ENCODE results near the gene PPP1R15A. TPM values are rescaled to one million over a fixed set of nuclear protein-coding genes. Genes with fewer than 3 reads are reported as not detected.
A peak's percentile ranks its signal among the peaks of the same experiment; 100 is the strongest.
"Not testable (repeated sequence)": the region's sequence is repeated elsewhere in the genome, so short reads cannot be mapped to it uniquely, and the experiment has no call there.

The PPP1R15A gene
- total and polyA plus RNA-seq, 5 experiments from 2014 or later, result 17.2 to 59.9 (median 47.3) TPM

- POLR2A ChIA-PET, result no interaction called here
- Mint-ChIP-seq H3K4me3 (no peak overlapping the region), H3K4me1 (peaks cover 11 to 24% (median 12%) of the 10 kb centered on the region in 4 donors), H3K27me3 (no peaks in the 10 kb centered on the region), H3K9me3 (no peaks in the 10 kb centered on the region), H3K36me3 (peaks cover 0 to 5% (median 0%) of the 10 kb centered on the region in 3 donors), H3K27ac (no peak overlapping the region)
- ATAC-seq (no peak), DNase-seq (no peak)
These were observed 31.2 kb upstream of the PPP1R15A start for GRCh38 chr19:48841047-48841446.

GRCh38 chr19:48841571-48841970 lies 30.6 kb upstream of the PPP1R15A start:
- DNase-seq (no peak), ATAC-seq (no peak)
- no peak overlapping the region for H3K4me3 Mint-ChIP-seq
- peaks cover 0 to 5% (median 0%) of the 10 kb centered on the region in 3 donors for H3K36me3 Mint-ChIP-seq
- POLR2A ChIA-PET, result interaction anchor here (0.7 to 1.8 kb wide), 4 partner anchors 30 to 46 kb away, joined by 3 to 7 read pairs (median 4); no protein-coding TSS in a partner anchor
- H3K9me3 Mint-ChIP-seq, result no peaks in the 10 kb centered on the region
- no peaks in the 10 kb centered on the region for H3K27me3 Mint-ChIP-seq
- peaks cover 7 to 19% (median 8%) of the 10 kb centered on the region in 4 donors for H3K4me1 Mint-ChIP-seq
- H3K27ac Mint-ChIP-seq, result no peak overlapping the region

- Mint-ChIP-seq H3K4me3 (no peak overlapping the region), H3K36me3 (peaks cover 0 to 5% (median 2%) of the 10 kb centered on the region in 3 donors), H3K4me1 (peaks cover 2 to 9% (median 2%) of the 10 kb centered on the region in 4 donors), H3K27me3 (no peaks in the 10 kb centered on the region), H3K9me3 (no peaks in the 10 kb centered on the region), H3K27ac (peak overlapping the region in 1 of 10 donors; percentile 0)
- POLR2A ChIA-PET, result interaction anchor here (0.5 to 1.8 kb wide), 10 partner anchors 10 to 197 kb away, joined by 3 to 7 read pairs (median 4); partner anchors contain the start of genes CA11 and DHDH
- ATAC-seq (peak; percentile 63 to 64), DNase-seq (peak in 9 of 10 donors; percentile 29 to 79 (median 60))
These were observed 29.4 kb upstream of the PPP1R15A start for GRCh38 chr19:48842789-48843162.

- POLR2A ChIA-PET, result interaction anchor here (0.7 to 1.5 kb wide), 4 partner anchors 29 to 126 kb away, joined by 3 to 7 read pairs (median 3); no protein-coding TSS in a partner anchor
- peak overlapping the region in 1 of 10 donors; percentile 21 for H3K27ac Mint-ChIP-seq
These were observed 27.7 kb upstream of the PPP1R15A start for GRCh38 chr19:48844472-48844871.

GRCh38 chr19:48845384-48845783 lies 26.8 kb upstream of the PPP1R15A start:
- Mint-ChIP-seq H3K4me3 (no peak overlapping the region), H3K4me1 (peaks cover 0 to 6% (median 2%) of the 10 kb centered on the region in 4 donors), H3K27ac (no peak overlapping the region), H3K27me3 (no peaks in the 10 kb centered on the region), H3K9me3 (no peaks in the 10 kb centered on the region), H3K36me3 (peaks cover 0 to 5% (median 2%) of the 10 kb centered on the region in 3 donors)
- no peak for ATAC-seq
- DNase-seq, result no peak
- POLR2A ChIA-PET, result interaction anchor here (0.6 to 1.5 kb wide), 2 partner anchors 50 to 125 kb away, joined by 3 to 4 read pairs; no protein-coding TSS in a partner anchor

More at GRCh38 chr19:48844472-48844871, 27.7 kb upstream of the PPP1R15A start:
- Mint-ChIP-seq H3K4me3 (no peak overlapping the region), H3K4me1 (peaks cover 0 to 6% (median 2%) of the 10 kb centered on the region in 4 donors), H3K9me3 (no peaks in the 10 kb centered on the region), H3K27me3 (no peaks in the 10 kb centered on the region), H3K36me3 (peaks cover 0 to 5% (median 2%) of the 10 kb centered on the region in 3 donors)
- DNase-seq (no peak), ATAC-seq (no peak)

GRCh38 chr19:48846659-48847058 lies 25.6 kb upstream of the PPP1R15A start:
- not testable (repeated sequence) for ATAC-seq, H3K4me3 Mint-ChIP-seq, H3K9me3 Mint-ChIP-seq, H3K4me1 Mint-ChIP-seq, H3K36me3 Mint-ChIP-seq, H3K27me3 Mint-ChIP-seq, H3K27ac Mint-ChIP-seq, DNase-seq
- POLR2A ChIA-PET, result interaction anchor here (0.8 kb wide), 1 partner anchor 54 kb away, joined by 3 read pairs; no protein-coding TSS in a partner anchor

GRCh38 chr19:48852292-48852691 lies 19.9 kb upstream of the PPP1R15A start:
- H3K27ac Mint-ChIP-seq, result no peak overlapping the region
- no peaks in the 10 kb centered on the region for H3K27me3 Mint-ChIP-seq

GRCh38 chr19:48853483-48853882 lies 18.7 kb upstream of the PPP1R15A start:
- Mint-ChIP-seq H3K4me3 (no peak overlapping the region), H3K4me1 (peaks cover 0 to 1% (median under 1%) of the 10 kb centered on the region in 4 donors), H3K27me3 (no peaks in the 10 kb centered on the region), H3K27ac (no peak overlapping the region), H3K9me3 (no peaks in the 10 kb centered on the region), H3K36me3 (peaks cover 0 to 2% (median 0%) of the 10 kb centered on the region in 3 donors)
- no peak for ATAC-seq
- DNase-seq, result no peak
- POLR2A ChIA-PET, result interaction anchor here (0.9 kb wide), 1 partner anchor 11 kb away, joined by 3 read pairs; no protein-coding TSS in a partner anchor

More at GRCh38 chr19:48852292-48852691, 19.9 kb upstream of the PPP1R15A start:
- H3K4me3 Mint-ChIP-seq, result no peak overlapping the region
- POLR2A ChIA-PET, result no interaction called here
- DNase-seq (no peak), ATAC-seq (no peak)
- no peaks in the 10 kb centered on the region for H3K4me1 Mint-ChIP-seq
- peaks cover 0 to 4% (median 0%) of the 10 kb centered on the region in 3 donors for H3K36me3 Mint-ChIP-seq
- H3K9me3 Mint-ChIP-seq, result no peaks in the 10 kb centered on the region

GRCh38 chr19:48854103-48854502 lies 18.1 kb upstream of the PPP1R15A start:
- Mint-ChIP-seq H3K36me3 (peaks cover 0 to 2% (median 0%) of the 10 kb centered on the region in 3 donors), H3K9me3 (no peaks in the 10 kb centered on the region), H3K4me1 (peaks cover 1 to 7% (median 4%) of the 10 kb centered on the region in 4 donors), H3K27ac (no peak overlapping the region), H3K4me3 (no peak overlapping the region), H3K27me3 (no peaks in the 10 kb centered on the region)
- POLR2A ChIA-PET, result interaction anchor here (0.5 kb wide), 1 partner anchor 216 kb away, joined by 4 read pairs; no protein-coding TSS in a partner anchor
- ATAC-seq (no peak), DNase-seq (no peak)

- Mint-ChIP-seq H3K36me3 (peaks cover 0 to 2% (median 0%) of the 10 kb centered on the region in 3 donors), H3K9me3 (no peaks in the 10 kb centered on the region), H3K4me3 (peak overlapping the region in 1 of 10 donors; percentile 2), H3K27me3 (no peaks in the 10 kb centered on the region), H3K4me1 (peaks cover 4 to 15% (median 8%) of the 10 kb centered on the region in 4 donors), H3K27ac (no peak overlapping the region)
- DNase-seq (no peak), ATAC-seq (no peak)
- POLR2A ChIA-PET, result interaction anchor here (0.6 kb wide), 1 partner anchor 16 kb away, joined by 4 read pairs; no protein-coding TSS in a partner anchor
These were observed 15.3 kb upstream of the PPP1R15A start for GRCh38 chr19:48856921-48857320.

GRCh38 chr19:48858984-48859710 lies 13.1 kb upstream of the PPP1R15A start:
- POLR2A ChIA-PET, result interaction anchor here (1.0 kb wide), 1 partner anchor 107 kb away, joined by 5 read pairs; no protein-coding TSS in a partner anchor
- peak; percentile 66 to 90 (median 76) for DNase-seq
- peak overlapping the region; percentile 63 to 96 (median 91) for H3K27ac Mint-ChIP-seq
- peak overlapping the region; percentile 83 to 98 (median 97) for H3K4me3 Mint-ChIP-seq
- H3K9me3 Mint-ChIP-seq, result no peaks in the 10 kb centered on the region
- ATAC-seq, result peak; percentile 85 to 87
- peaks cover 4 to 15% (median 8%) of the 10 kb centered on the region in 4 donors for H3K4me1 Mint-ChIP-seq
- H3K36me3 Mint-ChIP-seq, result no peaks in the 10 kb centered on the region
- no peaks in the 10 kb centered on the region for H3K27me3 Mint-ChIP-seq

GRCh38 chr19:48859711-48860572 lies 12.3 kb upstream of the PPP1R15A start:
- Mint-ChIP-seq H3K27me3 (no peaks in the 10 kb centered on the region), H3K4me1 (peaks cover 4 to 15% (median 8%) of the 10 kb centered on the region in 4 donors), H3K36me3 (no peaks in the 10 kb centered on the region), H3K9me3 (no peaks in the 10 kb centered on the region), H3K4me3 (peak overlapping the region; percentile 35 to 97 (median 90)), H3K27ac (peak overlapping the region in 3 of 10 donors; percentile 14 to 94 (median 43))
- DNase-seq, result no peak
- POLR2A ChIA-PET, result no interaction called here
- no peak for ATAC-seq
